ENCODE measurements around the gene FAM20B. TPM values are rescaled to one million over a fixed set of nuclear protein-coding genes. Genes with fewer than 3 reads are reported as not detected.
"Not testable (repeated sequence)": the region's sequence is repeated elsewhere in the genome, so short reads cannot be mapped to it uniquely, and the experiment has no call there.

The FAM20B gene, protein sequence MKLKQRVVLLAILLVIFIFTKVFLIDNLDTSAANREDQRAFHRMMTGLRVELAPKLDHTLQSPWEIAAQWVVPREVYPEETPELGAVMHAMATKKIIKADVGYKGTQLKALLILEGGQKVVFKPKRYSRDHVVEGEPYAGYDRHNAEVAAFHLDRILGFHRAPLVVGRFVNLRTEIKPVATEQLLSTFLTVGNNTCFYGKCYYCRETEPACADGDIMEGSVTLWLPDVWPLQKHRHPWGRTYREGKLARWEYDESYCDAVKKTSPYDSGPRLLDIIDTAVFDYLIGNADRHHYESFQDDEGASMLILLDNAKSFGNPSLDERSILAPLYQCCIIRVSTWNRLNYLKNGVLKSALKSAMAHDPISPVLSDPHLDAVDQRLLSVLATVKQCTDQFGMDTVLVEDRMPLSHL
- 14.1 TPM for total RNA-seq
- 10 to 100 TPM in 1 of 4 donors, 1 to 10 TPM in 3; 4.2 to 10.1 (median 6.8) TPM for polyA plus RNA-seq

DNA sequence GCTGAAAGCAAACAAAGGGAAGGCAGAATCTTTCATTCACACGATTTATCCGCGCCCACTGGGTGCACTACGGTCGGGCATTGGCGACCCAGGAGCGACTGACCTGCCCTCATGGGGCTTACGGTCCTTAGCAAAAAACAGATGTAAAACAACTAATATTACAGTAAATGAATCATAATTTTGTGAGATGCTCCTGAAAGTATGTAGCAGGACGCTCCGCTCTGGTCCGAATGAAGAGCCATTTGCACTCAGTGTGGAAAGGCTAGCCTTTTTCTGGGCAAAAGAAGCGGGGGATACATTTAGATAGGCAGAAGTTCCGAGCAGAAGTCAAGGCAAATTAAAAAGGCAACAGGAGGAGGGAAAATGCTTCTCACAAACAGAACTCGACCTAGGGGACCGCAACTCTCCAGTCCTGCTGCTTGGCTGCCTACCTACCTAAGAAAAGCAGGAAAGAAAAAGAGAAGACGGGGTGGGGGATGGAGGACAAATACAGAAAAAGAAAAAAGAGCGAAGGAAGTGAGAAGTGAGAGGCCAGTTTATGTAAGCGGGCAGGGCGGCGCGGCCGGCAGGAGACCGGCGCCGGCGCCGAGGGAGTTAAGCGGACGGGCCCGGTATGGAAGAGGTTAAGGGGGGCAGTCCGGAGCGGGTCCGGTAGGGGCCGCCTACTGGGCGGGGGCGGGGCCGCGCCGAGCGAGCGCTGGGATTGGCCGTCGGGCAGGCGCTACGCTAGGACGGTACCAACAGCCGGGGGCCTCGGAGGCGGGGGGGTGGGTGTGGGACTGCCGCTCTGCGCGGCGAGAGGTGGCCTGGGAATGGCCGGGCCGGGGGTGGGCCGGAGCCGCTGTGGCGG, at the start of gene FAM20B:
TSS of gene FAM20B (plus strand) at position 770 of the 850 bp plus-strand sequence. CDS start 17,954 bp downstream, outside the sequence.
- peak; percentile 87 for ATAC-seq (ENCODE audit: low read depth in 2 of 2)
- H3K4me1 Mint-ChIP-seq, result peaks cover 25 to 45% (median 38%) of the 10 kb centered on the region in 4 donors

DNA sequence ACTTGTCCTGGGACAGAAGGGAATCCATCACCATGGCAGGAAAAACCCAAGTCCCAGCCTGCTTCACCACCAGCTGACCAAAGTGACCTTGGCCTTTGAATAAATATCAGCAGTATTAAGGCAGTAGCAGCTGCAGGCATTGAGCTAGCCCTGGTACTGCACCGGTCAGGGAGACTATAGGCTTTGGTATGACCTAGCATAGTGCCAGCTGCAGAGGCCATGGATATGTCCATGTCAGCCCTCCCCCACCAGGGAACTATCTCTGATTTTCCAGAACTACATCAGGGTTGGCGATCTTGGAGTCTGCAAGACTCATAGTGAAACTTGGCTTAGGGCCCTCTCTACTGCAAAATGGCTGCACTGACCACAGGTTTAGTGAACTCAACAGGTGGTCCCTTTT, 49.2 kb upstream of the FAM20B start:
- no peak for DNase-seq
- no peak overlapping the region for H3K4me3 ChIP-seq (ENCODE audit: low read depth, low read length)
- peaks cover 11% of the 10 kb centered on the region in 2 experiments for H3K9me3 ChIP-seq (ENCODE audit: control insufficient read depth in 2 of 2, low read length in 2 of 2)
- no peak overlapping the region for H3K4me3 Mint-ChIP-seq
- peaks cover 4 to 31% (median 10%) of the 10 kb centered on the region in 7 donors for H3K9me3 Mint-ChIP-seq
- ATAC-seq (ENCODE audit: low read depth in 2 of 2), result no peak
- no peaks in the 10 kb centered on the region for H3K4me1 ChIP-seq (ENCODE audit: control insufficient read depth, insufficient read depth, low read length, poor library complexity, severe bottlenecking)
- H3K36me3 ChIP-seq (ENCODE audit: control insufficient read depth, insufficient read depth, low read length), result no peaks in the 10 kb centered on the region
- H3K27ac Mint-ChIP-seq, result no peak overlapping the region
- H3K36me3 Mint-ChIP-seq, result no peaks in the 10 kb centered on the region
- H3K27me3 ChIP-seq (ENCODE audit: control insufficient read depth, insufficient read depth, low read length), result peaks cover 1% of the 10 kb centered on the region
- peaks cover 28% of the 10 kb centered on the region for H3K27me3 Mint-ChIP-seq
- no peaks in the 10 kb centered on the region for H3K4me1 Mint-ChIP-seq
- H3K27ac ChIP-seq (ENCODE audit: insufficient read depth, low read length, poor library complexity, severe bottlenecking), result no peak overlapping the region

More for the DNA sequence above, at the start of gene FAM20B:
- Histone ChIP-seq H3K27me3 (ENCODE audit: control insufficient read depth, insufficient read depth, low read length) (peaks cover 3% of the 10 kb centered on the region), H3K4me1 (ENCODE audit: control insufficient read depth, insufficient read depth, low read length, poor library complexity, severe bottlenecking) (peaks cover 29% of the 10 kb centered on the region), H3K27ac (ENCODE audit: insufficient read depth, low read length, poor library complexity, severe bottlenecking) (peak within 1 kb of the TSS; percentile 80), H3K4me3 (ENCODE audit: low read depth, low read length) (peak within 1 kb of the TSS; percentile 84), H3K9me3 (ENCODE audit: control insufficient read depth in 2 of 2, low read length in 2 of 2) (no peaks in the 10 kb centered on the region), H3K36me3 (ENCODE audit: control insufficient read depth, insufficient read depth, low read length) (no peaks in the 10 kb centered on the region)
- no peaks in the 10 kb centered on the region for H3K27me3 Mint-ChIP-seq
- peak within 1 kb of the TSS; percentile 89 to 95 (median 91) for H3K4me3 Mint-ChIP-seq
- H3K27ac Mint-ChIP-seq, result peak within 1 kb of the TSS; percentile 50 to 92 (median 72)
- H3K36me3 Mint-ChIP-seq, result no peaks in the 10 kb centered on the region
- H3K9me3 Mint-ChIP-seq, result no peaks in the 10 kb centered on the region
- peak; percentile 85 to 94 (median 85) for DNase-seq

DNA sequence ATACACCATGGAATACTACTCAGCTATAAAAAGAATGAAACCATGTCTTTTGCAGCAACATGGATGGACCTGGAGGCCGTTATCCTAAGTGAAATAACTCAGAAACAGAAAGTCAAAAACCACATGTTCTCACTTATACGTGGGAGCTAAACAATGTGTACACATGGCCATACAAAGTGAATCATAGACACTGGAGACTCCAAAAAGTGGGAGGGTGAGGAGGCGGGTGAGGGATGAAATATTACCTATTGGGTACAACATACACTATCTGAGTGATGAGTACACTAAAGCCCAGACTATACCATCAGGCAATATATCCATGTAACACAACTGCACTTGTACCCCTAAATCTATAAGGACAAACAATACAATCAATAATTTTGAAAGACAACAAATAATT, 39.5 kb upstream of the FAM20B start:
- Histone ChIP-seq H3K4me3 (ENCODE audit: low read depth, low read length) (no peak overlapping the region), H3K36me3 (ENCODE audit: control insufficient read depth, insufficient read depth, low read length) (no peaks in the 10 kb centered on the region), H3K9me3 (ENCODE audit: control insufficient read depth in 2 of 2, low read length in 2 of 2) (no peaks in the 10 kb centered on the region), H3K27me3 (ENCODE audit: control insufficient read depth, insufficient read depth, low read length) (no peaks in the 10 kb centered on the region), H3K4me1 (ENCODE audit: control insufficient read depth, insufficient read depth, low read length, poor library complexity, severe bottlenecking) (no peaks in the 10 kb centered on the region), H3K27ac (ENCODE audit: insufficient read depth, low read length, poor library complexity, severe bottlenecking) (no peak overlapping the region)
- DNase-seq (no peak), ATAC-seq (ENCODE audit: low read depth in 2 of 2) (no peak)
- H3K4me3 Mint-ChIP-seq, result no peak overlapping the region
- H3K4me1 Mint-ChIP-seq, result no peaks in the 10 kb centered on the region
- no peaks in the 10 kb centered on the region for H3K36me3 Mint-ChIP-seq
- H3K27me3 Mint-ChIP-seq, result peaks cover 3% of the 10 kb centered on the region
- H3K27ac Mint-ChIP-seq, result no peak overlapping the region
- H3K9me3 Mint-ChIP-seq, result peaks cover 0 to 9% (median 0%) of the 10 kb centered on the region in 7 donors

DNA sequence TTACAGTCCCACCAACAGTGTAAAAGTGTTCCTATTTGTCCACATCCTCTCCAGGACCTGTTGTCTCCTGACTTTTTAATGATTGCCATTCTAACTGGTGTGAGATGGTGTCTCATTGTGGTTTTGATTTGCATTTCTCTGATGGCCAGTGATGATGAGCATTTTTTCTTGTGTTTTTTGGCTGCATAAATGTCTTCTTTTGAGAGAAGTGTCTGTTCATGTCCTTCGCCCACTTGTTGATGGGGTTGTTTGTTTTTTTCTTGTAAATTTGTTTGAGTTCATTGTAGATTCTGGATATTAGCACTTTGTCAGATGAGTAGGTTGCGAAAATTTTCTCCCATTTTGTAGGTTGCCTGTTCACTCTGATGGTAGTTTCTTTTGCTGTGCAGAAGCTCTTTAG, 37.5 kb upstream of the FAM20B start:
- H3K4me3 Mint-ChIP-seq; H3K27ac ChIP-seq (ENCODE audit: insufficient read depth, low read length, poor library complexity, severe bottlenecking); H3K4me1 ChIP-seq (ENCODE audit: control insufficient read depth, insufficient read depth, low read length, poor library complexity, severe bottlenecking); H3K27me3 ChIP-seq (ENCODE audit: control insufficient read depth, insufficient read depth, low read length); H3K36me3 Mint-ChIP-seq; H3K9me3 ChIP-seq (ENCODE audit: control insufficient read depth in 2 of 2, low read length in 2 of 2); DNase-seq; H3K27ac Mint-ChIP-seq; ATAC-seq (ENCODE audit: low read depth in 2 of 2); H3K36me3 ChIP-seq (ENCODE audit: control insufficient read depth, insufficient read depth, low read length); H3K9me3 Mint-ChIP-seq; H3K4me1 Mint-ChIP-seq; H3K4me3 ChIP-seq (ENCODE audit: low read depth, low read length); H3K27me3 Mint-ChIP-seq: not testable (repeated sequence)

DNA sequence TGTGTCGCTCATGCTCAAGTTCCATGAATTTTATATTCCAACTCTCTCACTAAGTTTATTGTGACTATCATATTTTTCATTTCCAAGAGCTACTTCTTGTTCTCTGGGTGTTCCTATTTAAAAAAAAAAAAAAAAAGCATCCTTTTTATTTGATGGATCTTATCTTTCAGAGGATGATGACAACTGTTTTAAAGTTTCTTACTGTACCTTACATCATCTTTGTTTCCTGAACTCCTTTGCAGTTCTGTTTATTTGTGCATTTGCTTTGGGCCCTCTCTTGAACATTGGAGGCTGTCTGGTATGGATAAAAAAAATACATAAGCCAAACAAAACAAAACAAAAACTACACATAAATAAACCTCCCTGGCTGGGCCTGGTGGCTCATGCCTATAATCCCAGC, 32.1 kb upstream of the FAM20B start:
- Mint-ChIP-seq H3K4me3 (no peak overlapping the region), H3K4me1 (no peaks in the 10 kb centered on the region), H3K27ac (no peak overlapping the region), H3K27me3 (no peaks in the 10 kb centered on the region), H3K9me3 (peaks cover 0 to 9% (median 0%) of the 10 kb centered on the region in 7 donors), H3K36me3 (no peaks in the 10 kb centered on the region)
- Histone ChIP-seq H3K27me3 (ENCODE audit: control insufficient read depth, insufficient read depth, low read length) (no peaks in the 10 kb centered on the region), H3K4me1 (ENCODE audit: control insufficient read depth, insufficient read depth, low read length, poor library complexity, severe bottlenecking) (no peaks in the 10 kb centered on the region), H3K4me3 (ENCODE audit: low read depth, low read length) (no peak overlapping the region), H3K27ac (ENCODE audit: insufficient read depth, low read length, poor library complexity, severe bottlenecking) (no peak overlapping the region), H3K9me3 (ENCODE audit: control insufficient read depth in 2 of 2, low read length in 2 of 2) (no peaks in the 10 kb centered on the region), H3K36me3 (ENCODE audit: control insufficient read depth, insufficient read depth, low read length) (no peaks in the 10 kb centered on the region)
- ATAC-seq (ENCODE audit: low read depth in 2 of 2), result no peak
- DNase-seq, result no peak

DNA sequence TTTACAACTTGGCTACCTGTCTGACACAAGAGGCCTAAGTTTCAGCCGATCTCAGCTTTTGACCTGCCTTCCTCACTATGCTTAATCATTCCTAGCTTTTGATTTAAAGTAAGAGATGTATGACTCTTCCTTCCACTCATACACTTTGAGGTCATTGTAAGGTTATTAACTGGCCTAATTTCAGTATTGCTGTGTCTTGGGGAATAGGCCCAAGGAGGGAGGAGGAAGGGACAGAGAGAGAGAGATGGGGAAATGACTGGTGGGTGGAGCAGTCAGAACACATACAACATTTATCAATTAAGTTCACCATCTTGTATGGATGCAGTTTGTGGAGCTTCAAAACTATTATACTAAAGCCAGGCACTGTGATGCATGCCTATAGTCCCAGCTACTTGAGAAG, 28.3 kb upstream of the FAM20B start:
- Mint-ChIP-seq H3K4me3 (no peak overlapping the region), H3K27me3 (no peaks in the 10 kb centered on the region), H3K4me1 (peaks cover 0 to under 1% (median 0%) of the 10 kb centered on the region in 4 donors), H3K27ac (no peak overlapping the region), H3K36me3 (no peaks in the 10 kb centered on the region), H3K9me3 (peaks cover 0 to 9% (median 0%) of the 10 kb centered on the region in 7 donors)
- H3K9me3 ChIP-seq (ENCODE audit: control insufficient read depth in 2 of 2, low read length in 2 of 2), result no peaks in the 10 kb centered on the region
- DNase-seq, result no peak
- H3K27ac ChIP-seq (ENCODE audit: insufficient read depth, low read length, poor library complexity, severe bottlenecking), result no peak overlapping the region
- H3K27me3 ChIP-seq (ENCODE audit: control insufficient read depth, insufficient read depth, low read length), result no peaks in the 10 kb centered on the region
- no peak overlapping the region for H3K4me3 ChIP-seq (ENCODE audit: low read depth, low read length)
- H3K4me1 ChIP-seq (ENCODE audit: control insufficient read depth, insufficient read depth, low read length, poor library complexity, severe bottlenecking), result no peaks in the 10 kb centered on the region
- H3K36me3 ChIP-seq (ENCODE audit: control insufficient read depth, insufficient read depth, low read length), result no peaks in the 10 kb centered on the region
- no peak for ATAC-seq (ENCODE audit: low read depth in 2 of 2)

DNA sequence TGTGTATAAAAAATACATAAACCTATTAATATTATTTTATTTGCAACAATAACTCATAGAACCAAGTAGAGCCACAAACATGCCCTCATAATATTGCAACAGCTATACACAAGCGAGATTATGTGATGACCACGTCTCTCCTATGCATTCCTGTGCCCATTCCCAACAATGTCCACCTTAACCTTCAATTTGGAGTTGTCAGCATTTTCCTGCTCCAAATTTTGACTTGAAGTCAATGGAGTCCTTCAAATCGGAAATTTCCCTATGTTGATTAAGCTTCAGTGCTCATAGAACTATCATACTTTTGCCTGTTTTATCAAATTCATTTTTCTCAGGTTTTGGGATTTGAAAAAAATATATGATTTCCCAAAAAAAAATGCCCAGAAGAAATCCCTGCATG, 27.4 kb upstream of the FAM20B start:
- no peaks in the 10 kb centered on the region for H3K36me3 Mint-ChIP-seq
- no peak overlapping the region for H3K4me3 Mint-ChIP-seq
- Histone ChIP-seq H3K9me3 (ENCODE audit: control insufficient read depth in 2 of 2, low read length in 2 of 2) (no peaks in the 10 kb centered on the region), H3K4me3 (ENCODE audit: low read depth, low read length) (no peak overlapping the region), H3K4me1 (ENCODE audit: control insufficient read depth, insufficient read depth, low read length, poor library complexity, severe bottlenecking) (peaks cover 3% of the 10 kb centered on the region), H3K36me3 (ENCODE audit: control insufficient read depth, insufficient read depth, low read length) (no peaks in the 10 kb centered on the region), H3K27ac (ENCODE audit: insufficient read depth, low read length, poor library complexity, severe bottlenecking) (no peak overlapping the region), H3K27me3 (ENCODE audit: control insufficient read depth, insufficient read depth, low read length) (no peaks in the 10 kb centered on the region)
- H3K27me3 Mint-ChIP-seq, result no peaks in the 10 kb centered on the region
- H3K9me3 Mint-ChIP-seq, result peaks cover 0 to 9% (median 0%) of the 10 kb centered on the region in 7 donors
- no peak overlapping the region for H3K27ac Mint-ChIP-seq
- ATAC-seq (ENCODE audit: low read depth in 2 of 2) (no peak), DNase-seq (no peak)
- H3K4me1 Mint-ChIP-seq, result peaks cover 0 to 7% (median under 1%) of the 10 kb centered on the region in 4 donors
